Smooth muscle cell of the brain vasculature (primary cell): ENCODE measurements around the gene GRPEL1.

Source experiments
- DNase-seq: peaks from one replicate; pipeline ENCODE4 v3.0.0-alpha.2; 2012; ENCODE audit warnings: low read depth, low spot score

The GRPEL1 gene

GRCh38 chr4:7023901-7024300 is 44.0 kb downstream of the GRPEL1 start:
- DNase-seq: no peak

GRCh38 chr4:7023486-7023885 is 44.4 kb downstream of the GRPEL1 start:
- no peak for DNase-seq

GRCh38 chr4:7021930-7022664 is 45.8 kb downstream of the GRPEL1 start:
- DNase-seq: no peak

- DNase-seq: no peak
Observed at GRCh38 chr4:7021355-7021754, 46.5 kb downstream of the GRPEL1 start.

GRCh38 chr4:7020856-7021255 is 47.0 kb downstream of the GRPEL1 start:
- no peak for DNase-seq

- DNase-seq: no peak
Observed at GRCh38 chr4:7020290-7020689, 47.6 kb downstream of the GRPEL1 start.

- no peak for DNase-seq
Observed at GRCh38 chr4:7019367-7019766, 48.5 kb downstream of the GRPEL1 start.

GRCh38 chr4:7018281-7018680 is 49.6 kb downstream of the GRPEL1 start:
- DNase-seq: no peak

- no peak for DNase-seq
Observed at GRCh38 chr4:7017446-7018048, 50.3 kb downstream of the GRPEL1 start.

- DNase-seq: no peak
Observed at GRCh38 chr4:7016512-7016911, 51.4 kb downstream of the GRPEL1 start.

GRCh38 chr4:7016086-7016485 is 51.8 kb downstream of the GRPEL1 start:
- no peak for DNase-seq

GRCh38 chr4:7015383-7016035 is 52.4 kb downstream of the GRPEL1 start:
- no peak for DNase-seq

GRCh38 chr4:7014815-7015214 is 53.0 kb downstream of the GRPEL1 start:
- no peak for DNase-seq

GRCh38 chr4:7013175-7013574 is 54.7 kb downstream of the GRPEL1 start:
- DNase-seq: no peak

GRCh38 chr4:7009564-7009963 is 58.3 kb downstream of the GRPEL1 start:
- no peak for DNase-seq
